HEK293T (cell line): ENCODE data around the gene PTPRD.

Experiments used
- ARNT ChIP-seq: fragments of 450-650 bp; IDR thresholded peaks from 2 replicates; pipeline ENCODE4 v1.6.1; 2017; ENCODE audit warnings: mild to moderate bottlenecking
- ZNF384 ChIP-seq: fragments of 450-650 bp; IDR thresholded peaks from 2 replicates; pipeline ENCODE4 v1.6.1; 2016

GRCh38 chr9:8757881-8758280, 1854.9 kb downstream of the PTPRD start:
- no peak for TF ChIP-seq ZNF384
- no peak for TF ChIP-seq ARNT
